Measurements from ENCODE around the gene N4BP2.

DNA sequence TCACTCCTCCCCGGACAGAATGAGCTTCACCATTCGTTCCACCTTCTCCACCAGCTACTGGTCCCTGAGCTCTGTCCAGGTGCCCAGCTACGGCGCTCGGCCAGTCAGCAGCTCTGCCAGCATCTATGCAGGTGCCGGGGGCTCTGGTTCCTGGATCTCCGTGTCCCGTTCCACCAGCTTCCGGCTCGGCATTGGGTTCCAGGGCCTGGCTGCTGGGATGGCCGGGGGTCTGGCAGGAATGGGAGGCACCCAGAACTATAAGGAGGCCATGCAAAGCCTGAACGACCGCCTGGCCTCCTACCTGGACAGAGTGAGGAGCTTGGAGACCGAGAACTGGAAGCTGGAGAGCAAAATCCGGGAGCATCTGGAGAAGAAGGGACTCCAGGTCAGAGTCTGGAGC is 36.4 kb upstream of the N4BP2 start:
- TF ChIP-seq POLR2AphosphoS5 (IDR thresholded peaks at IDR 0.05; ENCODE audit: borderline replicate concordance, low read depth, low read length): no peak
- TF ChIP-seq EZH2 (IDR thresholded peaks at IDR 0.05): no peak
- TF ChIP-seq FOXP2 (optimal IDR thresholded peaks at IDR 0.05; ENCODE audit: control extremely low read depth, extremely low read length, insufficient read depth): no peak

Data from SK-N-MC (cell line).